GM21528 (cell line): ENCODE measurements around the gene YBX2.
A peak's percentile ranks its signal among the peaks of the same experiment; 100 is the strongest.

Experiments
- ATAC-seq: cut with Tn5 transposase; IDR thresholded peaks from one replicate; pipeline ENCODE4 v1.9.1; 2021; ENCODE audit warnings: mild to moderate bottlenecking, moderate library complexity; ENCODE audit not compliant: unreplicated experiment, low FRiP score

Gene YBX2

DNA sequence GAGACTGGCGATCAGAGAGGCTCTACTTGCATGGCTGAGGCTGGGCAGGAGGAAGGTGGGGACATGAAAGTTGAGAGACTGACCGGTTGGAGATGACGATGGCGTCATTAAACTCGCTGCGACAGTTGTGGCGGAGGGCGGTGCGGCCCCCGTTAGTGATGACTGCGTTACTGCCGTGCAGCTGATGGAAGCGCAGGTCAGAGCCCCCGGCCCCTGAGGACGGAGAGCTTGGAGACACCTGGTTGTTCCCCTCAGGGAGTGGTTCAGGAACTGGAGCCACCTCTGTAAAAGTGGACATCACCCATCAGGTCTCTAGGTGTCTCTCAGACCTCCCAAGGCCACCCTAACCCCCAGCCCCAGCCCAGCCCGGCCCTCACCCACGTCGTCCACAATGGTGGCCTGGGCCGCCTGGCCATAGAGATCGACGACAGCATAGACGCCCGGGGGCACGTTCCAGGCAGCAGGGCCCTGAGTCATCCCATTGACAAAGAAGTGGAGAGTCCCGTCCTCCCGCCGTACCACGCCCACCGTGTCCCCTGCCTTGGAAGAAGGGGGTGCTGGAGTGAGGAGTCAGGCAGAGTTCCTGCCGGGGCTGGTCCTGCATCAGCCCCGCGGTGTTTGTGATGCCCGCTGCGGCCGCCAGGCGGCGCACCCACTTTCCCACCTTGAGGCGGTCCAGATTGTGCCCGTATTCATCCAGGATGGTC lies 29.4 kb upstream of the YBX2 start:
- no peak for ATAC-seq

DNA sequence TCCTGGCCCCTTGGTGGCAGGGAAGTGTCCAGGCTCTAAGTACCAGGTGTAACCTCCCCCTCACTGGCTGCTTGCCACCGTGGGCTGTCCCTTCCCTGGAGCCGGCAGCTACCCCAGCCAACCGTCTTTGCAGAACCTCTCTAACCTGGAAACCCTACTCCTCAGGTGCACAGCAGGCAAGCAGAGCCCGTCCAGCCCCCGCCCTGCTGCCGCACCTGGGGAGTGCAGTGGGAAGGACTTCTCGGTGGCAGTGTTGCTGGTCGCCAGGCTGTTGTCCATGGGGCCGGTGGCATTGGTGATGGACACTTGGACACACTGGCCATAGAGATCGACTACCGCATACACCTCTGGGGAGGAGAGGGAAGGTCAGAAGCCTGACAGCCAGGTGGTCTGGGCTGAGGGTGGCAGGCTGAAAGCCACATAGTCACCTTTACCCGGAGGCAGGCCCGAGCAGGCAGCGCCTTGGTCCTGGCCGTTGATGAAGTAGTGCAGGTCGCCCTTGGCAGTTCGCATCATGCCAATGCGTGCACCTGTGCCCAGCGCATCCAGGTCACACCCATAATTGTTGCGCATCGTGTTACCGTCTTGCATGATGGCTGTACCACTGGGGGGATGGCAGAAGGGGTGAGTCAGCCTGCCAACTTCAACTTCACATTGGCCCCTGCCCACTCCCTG lies 28.2 kb upstream of the YBX2 start:
- ATAC-seq: no peak

DNA sequence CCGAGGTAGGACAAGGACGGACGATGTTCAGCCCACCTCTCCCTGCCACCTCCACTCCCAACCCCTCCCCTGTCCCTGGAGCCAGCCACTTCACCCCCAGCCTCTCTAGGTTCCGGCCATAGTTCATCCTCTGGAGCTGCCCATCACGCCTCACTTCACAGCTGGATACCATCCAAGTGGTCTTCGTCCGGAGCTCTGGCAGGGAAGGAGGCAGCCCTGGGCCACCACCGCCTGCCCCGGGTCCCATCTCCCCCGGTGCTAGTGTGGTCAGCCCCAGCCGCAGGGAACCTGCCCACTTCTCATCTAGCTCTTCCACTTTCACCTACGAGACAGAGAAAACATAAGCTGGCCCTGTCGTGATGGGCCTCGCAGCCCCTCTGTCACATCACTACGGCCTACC lies 27.0 kb upstream of the YBX2 start:
- ATAC-seq: no peak

DNA sequence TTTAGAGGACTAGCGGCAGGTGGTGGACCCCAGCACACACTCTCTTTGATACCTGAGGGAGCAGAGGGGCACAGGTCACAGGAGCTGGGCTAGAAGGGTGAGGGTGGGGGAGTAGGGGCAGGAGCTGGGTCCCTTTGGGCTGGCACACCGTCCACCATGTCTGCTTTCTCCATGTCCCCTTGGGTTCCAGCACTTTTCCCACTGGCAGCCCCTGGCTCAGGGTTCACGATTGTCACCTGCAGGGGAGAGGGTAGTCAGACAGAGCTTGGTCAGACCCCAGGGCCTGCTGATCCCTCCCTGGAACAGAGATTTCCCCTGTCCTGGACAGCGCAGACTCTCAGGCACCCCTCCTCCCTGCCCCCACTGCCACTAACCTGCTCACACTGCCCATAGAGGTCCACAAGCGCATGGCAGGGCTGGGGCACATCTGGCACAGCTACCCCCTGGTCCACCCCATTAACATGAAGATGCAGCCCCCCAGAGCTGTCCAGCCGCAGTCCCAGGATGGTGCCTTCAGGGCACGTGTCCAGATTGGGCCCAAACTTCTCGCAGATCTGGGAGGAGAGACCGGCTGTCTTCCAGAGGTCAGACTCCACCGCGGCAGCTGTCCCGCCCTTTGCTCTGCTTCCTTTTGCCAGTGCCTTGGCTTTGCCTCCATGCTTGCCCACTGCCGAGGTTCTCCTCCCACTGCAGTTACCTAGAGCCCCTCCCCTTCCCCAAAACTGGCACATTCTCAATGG lies 23.9 kb upstream of the YBX2 start:
- no peak for ATAC-seq

DNA sequence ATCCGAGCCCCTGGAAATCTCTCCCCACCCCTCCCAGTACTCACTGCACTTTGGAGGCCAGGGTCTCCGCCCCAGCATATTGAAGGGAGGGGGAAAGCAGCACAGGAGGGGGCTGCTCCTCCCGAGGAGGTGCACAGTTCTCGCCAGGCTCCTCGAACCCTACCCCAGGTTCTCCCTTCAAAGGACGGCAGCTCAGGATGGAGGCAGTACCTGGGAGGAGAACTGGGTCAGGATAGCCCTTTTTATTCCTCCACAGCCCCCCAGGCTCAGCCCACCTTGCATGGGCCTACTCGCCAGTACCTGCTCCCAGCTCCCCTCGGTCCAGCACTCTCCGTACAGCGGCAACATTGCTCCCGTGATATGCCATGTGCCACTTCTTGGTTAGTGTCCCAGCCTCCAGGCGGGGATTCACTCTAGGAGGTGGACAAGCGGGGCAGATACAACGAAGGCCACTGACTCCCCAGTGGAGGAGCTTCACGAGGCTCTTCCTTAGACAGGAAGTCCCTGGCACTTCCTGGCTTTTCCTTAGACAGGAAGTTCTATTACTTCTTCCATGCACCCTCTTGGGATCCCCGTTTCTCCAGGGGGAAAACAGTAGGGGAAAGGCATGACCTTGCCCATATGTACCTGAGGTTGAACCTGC lies 22.8 kb upstream of the YBX2 start:
- ATAC-seq: no peak

DNA sequence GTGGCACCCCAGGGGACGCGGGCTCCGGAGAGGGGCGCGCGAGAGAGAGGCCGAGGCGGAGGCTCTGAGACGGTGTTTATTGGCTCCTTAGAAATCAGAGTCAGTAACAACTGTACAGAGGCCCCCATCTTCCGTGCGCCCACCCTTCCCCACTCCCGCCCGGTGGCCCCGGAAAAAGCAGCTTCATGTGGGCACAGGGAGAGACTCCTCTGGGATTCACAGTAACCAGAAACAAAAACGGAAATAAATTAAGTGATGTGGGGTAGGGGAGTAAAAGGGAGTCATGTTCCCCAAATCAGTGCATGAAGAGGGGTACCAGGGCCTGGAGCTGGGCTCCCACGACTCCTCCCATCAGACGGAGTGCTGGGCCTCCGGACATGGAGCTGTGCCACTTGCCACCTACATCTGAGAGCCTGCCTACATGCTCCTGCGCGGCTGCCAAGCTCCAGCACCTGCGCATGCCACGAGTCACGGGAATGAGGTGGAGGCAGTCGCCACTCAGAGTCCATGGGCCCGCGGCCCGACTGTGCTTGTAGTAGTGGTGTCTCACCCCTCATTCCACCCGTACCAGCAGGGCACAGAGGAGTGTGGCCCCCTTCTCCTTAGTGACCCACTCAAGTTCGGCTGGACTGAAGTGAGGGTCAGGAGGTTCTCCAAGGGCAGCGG lies 21.3 kb upstream of the YBX2 start:
- no peak for ATAC-seq

DNA sequence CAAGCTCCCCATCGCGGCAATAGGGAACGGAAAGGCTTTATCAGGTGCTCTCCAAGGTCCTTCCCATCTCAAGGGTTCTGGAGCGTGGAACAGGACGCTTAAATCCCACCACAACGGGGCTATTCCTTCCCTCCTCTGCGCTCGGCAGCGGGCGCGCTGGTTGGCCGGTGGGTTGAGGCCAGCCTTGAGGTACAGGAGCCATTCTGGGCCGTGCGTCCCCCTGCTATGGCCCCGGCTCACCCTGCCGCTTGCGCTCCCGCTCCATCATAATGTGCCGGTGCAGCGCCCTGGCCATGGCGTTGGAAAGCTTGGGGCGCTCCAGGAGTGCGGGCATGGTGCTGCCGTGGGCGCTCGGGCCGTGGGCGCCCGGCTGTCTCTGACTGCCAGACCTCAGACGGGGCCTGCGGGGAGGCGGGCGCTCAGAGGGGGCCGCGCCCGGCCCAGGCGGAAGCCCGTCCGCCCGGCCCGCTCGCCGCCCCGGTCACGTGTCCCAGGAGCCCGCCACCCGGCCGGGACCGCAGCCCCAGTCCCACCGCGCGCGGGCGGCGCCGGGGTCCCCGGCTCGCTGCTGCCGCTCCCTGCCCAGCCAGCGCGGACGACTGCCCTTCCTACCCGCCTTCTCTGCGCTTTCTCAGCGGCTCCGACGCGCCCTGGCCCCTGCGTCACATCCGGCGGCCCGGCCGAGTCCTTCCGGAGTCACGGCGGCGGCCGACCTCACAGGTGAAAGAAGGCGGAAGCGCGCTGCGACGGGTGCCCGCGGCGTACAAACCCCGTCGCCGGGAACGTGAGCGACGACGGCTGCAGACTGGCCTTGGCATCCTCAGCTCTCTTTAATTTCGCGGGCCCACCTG lies 20.5 kb upstream of the YBX2 start, which contains the start of gene GPS2:
Gene GPS2 (minus strand): TSS at position 642 of the 851 bp plus-strand sequence. CDS start 308 bp downstream, at position 334.
- ATAC-seq: peak; percentile 58

DNA sequence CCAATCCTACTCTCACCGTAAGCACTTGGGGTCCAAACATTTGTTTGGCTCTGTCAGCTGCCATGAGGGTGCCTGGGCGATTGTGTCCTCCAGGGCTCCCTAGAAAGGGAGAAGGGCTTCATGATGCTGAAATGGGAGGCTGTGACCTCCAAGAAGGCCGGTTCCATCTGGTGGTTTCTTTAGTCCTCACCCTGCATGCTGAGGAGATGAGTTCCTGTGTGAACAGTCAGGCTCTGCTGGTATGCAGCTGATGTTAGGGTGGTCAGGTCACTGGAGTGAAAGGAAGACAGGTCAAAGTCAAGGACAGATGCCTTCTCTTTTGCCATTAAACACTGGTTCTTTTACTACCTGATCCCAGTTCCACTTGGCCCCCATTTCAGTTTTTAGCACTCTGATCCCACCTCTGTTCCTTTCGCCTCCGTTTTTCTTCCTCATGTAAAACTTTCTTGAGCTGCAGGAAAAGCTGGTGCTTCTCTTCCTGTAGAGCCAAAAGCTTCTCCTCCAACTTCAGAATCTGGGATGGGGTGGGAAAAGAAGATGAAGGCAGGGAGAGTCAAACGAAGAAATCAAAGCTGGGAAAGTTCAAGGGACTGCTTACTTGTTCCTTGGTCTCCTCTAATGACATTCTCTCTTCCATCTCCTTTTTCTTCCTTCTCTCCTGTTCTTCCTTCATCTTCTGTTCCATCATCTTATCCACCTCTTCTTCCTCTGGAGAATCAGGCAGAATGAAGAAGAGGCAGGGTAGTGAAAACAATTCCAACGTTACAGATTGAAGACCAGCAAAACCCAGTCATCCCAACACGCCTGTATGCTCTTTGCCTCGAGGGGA lies 19.7 kb upstream of the YBX2 start:
- ATAC-seq: no peak

DNA sequence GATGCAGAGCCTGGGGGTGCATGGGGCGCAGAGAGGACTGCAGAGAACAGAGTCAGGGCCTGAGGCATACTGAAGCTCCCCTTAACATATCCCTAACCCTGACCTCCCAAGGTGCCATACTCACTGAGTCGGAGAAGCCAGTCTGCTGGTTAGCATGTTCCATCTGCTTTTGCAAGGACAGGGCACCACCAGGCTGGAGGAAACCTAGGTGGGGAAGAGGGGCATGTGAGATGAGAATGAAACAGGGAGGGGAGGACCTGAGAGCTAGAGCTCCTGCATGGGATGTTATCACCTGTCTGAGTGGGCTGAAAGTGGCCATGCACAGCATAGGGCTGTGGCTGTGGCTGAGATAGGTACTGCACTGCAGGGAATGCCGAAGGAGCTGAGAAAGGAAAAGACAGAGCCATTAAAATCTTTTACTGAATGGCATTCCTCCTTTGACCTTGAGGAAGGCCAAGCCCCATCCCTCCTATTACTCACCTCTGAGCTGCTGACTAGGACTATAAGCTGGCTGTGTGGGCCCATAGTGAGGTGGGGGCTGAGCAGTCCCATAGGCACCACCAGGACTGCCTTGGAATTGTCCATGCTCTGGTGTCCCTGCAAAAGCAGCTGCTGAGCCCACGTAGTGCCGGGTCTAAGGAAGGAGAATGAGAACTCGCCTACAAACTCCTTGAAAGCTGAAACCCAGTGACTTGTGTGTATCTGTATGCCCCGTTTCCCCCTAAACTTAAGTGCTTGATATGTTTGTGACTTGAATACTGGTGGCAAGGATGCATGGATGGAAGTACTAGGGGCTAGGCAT lies 18.9 kb upstream of the YBX2 start:
- ATAC-seq: no peak

DNA sequence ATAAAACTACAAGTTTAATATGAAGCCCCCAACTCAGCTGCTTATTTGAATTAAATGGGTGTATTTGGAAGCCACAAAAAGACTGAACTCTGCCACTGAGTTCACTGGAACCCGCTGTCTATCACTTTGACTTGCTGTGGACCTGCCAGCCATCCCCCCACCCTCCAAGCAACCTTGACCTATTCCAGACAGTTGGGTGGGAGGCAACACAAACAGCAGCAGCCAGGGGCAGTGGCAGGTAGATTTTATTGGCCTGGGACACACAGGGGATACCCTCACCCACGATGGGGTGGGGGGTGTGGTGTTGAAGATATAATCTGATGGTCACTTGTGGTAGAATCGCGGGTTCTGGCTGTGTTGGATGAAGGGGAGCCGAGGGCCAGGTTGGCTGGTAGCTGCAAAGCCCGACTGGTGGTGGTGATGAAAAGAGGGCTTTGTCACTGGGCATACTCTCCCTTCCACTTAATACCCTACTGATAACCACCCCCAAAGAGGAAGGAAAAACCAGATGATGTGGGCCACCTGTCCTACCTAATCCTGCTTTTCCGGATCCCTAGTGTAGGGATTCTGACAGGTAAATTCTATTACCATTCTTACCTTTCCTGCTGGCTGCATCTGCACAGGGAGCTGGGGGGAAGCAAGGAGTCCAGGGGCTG lies 18.1 kb upstream of the YBX2 start:
- no peak for ATAC-seq

DNA sequence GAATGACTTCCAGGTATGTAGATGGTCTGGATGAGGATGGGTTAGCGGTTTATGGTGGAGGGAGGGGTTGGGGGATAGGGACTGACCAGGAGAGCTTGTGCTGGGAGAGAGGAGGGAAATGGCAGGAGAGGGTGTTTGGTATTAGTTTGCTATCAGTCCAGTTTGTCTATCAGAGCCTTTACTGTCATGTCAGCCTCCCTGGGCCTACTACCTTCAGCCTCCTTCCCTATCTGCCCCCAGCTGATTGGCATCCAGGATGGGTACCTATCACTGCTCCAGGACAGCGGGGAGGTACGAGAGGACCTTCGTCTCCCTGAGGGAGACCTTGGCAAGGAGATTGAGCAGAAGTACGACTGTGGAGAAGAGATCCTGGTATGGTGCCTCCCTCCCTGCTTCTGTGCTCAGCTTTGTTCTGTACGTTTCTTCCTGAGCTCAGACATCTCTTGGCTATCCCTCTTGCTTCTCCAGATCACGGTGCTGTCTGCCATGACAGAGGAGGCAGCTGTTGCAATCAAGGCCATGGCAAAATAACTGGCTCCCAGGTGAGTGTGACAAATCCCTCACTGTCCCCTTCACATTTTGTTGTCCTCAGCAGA lies 16.8 kb upstream of the YBX2 start:
- no peak for ATAC-seq

DNA sequence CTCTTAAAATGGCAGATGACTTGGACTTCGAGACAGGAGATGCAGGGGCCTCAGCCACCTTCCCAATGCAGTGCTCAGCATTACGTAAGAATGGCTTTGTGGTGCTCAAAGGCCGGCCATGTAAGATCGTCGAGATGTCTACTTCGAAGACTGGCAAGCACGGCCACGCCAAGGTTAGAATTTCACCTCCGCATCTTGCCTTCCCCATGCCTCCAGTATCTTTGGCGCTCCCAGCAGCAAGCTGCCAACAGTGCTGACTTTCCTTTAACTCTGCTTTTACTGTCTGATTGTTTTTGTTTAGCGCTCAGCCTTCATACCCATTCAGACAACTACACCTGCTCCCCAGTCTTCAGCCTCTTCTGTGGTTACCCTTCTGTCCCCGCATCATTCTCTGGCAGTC lies 15.2 kb upstream of the YBX2 start:
- ATAC-seq: no peak

DNA sequence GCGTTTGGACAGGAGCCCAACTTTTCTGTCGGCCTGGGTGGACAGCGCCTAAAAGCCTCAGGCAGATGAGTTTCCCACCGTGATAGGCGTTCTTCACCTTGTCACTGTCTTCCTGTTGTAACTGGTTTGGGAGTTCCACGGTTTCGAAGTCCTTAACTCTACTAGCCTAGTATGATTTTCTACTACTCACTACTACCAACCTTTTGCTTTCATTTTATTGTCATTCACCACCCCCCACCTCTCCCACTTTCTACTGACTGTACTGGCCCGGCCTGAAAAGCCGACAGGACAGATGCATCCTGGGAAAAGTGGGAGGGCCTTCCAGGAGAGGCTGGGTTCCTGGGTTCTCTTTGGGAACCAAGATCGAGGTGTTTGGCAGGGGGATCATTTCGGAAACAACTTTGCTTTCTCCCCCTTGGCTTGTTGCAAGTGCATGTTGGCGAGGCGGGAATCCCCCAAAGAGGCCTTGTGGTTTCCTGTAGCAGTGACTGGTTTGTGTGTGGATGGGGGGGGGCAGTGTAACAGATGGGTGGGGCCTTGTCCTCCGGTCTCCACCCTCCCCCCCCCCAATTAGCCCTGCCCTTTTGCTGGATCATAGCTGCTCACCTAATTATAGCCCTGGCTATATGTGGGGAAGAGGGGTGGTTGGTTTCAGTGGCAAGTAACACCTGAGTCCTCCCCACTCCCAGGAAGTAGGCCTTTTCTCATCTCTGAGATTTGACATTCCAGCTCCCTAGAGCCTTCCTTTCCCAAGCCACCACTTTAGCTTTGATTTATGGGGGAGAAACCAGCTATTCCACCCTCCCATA lies 14.4 kb upstream of the YBX2 start:
- ATAC-seq: no peak

DNA sequence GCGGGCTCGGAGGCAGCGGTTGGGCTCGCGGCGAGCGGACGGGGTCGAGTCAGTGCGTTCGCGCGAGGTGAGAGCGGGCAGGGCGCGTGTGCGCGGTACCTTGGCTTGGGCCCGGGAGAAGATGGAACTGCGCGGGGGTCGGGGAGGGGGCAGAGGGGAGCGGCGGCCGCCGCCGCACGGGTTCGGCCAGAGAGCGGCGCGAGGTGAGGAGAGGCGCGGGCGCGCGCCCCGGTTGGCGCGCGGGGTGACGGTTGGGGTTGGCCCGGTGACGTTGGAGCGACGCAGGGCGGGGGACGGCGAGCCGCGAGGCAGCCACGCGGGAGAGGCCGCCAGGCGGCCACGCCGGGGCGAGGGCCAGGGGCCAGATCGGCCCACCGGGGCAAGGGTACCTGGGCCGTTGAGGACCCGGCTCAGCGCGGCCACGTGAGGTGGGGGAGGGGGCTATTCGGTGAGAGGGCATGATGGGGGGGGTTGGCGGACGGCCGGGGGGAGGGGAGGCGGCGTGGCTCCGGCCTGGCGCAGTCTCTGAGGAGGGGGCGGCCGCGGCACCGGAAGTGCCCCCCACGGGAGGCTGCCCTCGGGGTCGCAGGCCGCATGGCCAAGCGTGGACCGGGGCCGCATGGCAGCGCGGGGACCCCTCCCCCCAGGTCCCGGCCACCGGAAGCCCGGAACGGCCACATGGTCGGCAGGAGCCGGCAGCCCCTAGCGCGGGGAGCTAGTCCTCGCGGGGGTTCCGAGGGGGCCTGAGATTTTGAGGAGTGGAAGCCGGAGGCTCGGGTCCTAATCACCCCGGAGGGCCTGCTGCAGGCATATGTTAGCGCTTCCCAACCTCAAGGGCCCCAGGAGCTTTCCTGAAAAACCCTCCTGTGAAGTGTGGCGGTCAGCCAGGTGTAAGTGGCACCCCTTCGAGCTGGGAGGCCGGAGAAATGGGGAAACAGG lies 13.5 kb upstream of the YBX2 start:
- no peak for ATAC-seq
